BJ (cell line): ENCODE measurements around the gene CDC23. TPM values are rescaled to one million over a fixed set of nuclear protein-coding genes. Genes with fewer than 3 reads are reported as not detected.

ENCODE experiments used
- CTCF ChIA-PET: fragments of 350-600 bp; formaldehyde crosslinking; extraction: SDS; loops from one replicate; lab custom pipeline; 2021; ENCODE audit warnings: antibody characterized with exemption, inconsistent platforms; lab: Yijun Ruan, JAX
- POLR2A ChIA-PET: fragments of 300-600 bp; sonication (Branson Sonifier 250); formaldehyde crosslinking; extraction: SDS; loops from one replicate; lab custom pipeline; 2021; ENCODE audit warnings: antibody characterized with exemption; lab: Charles Lee
- DNase-seq: peaks from one replicate; pipeline ENCODE4 v3.0.0-alpha.2; 2011; ENCODE audit warnings: low read depth
- H3K27me3 ChIP-seq: 2 replicates; pipeline ENCODE4 v1.6.0; 2011; ENCODE audit warnings: low read length; ENCODE audit not compliant: control insufficient read depth, insufficient read depth
- H3K36me3 ChIP-seq: 2 replicates; pipeline ENCODE4 v1.5.1; 2011; ENCODE audit warnings: low read length; ENCODE audit not compliant: control insufficient read depth, insufficient read depth
- H3K4me3 ChIP-seq: 2 replicates; pipeline ENCODE4 v1.5.1; 2011; ENCODE audit warnings: low read depth, mild to moderate bottlenecking, control low read depth, low read length
- CTCF ChIP-seq: IDR thresholded peaks from 2 replicates; pipeline ENCODE4 v1.5.1; 2011; ENCODE audit warnings: low read depth, mild to moderate bottlenecking, control low read depth, inconsistent platforms, low read length, moderate library complexity; ENCODE audit not compliant: insufficient read depth
- polyA plus RNA-seq: library from polyadenylated mRNA; depleted of rRNA; stranded (reverse); fragments of >200 nt; gene quantifications from 2 replicates; pipeline ENCODE4 v1.2.3, GENCODE V29; 2011

Gene CDC23
- polyA plus RNA-seq, 1 experiment = 20.9 TPM

- POLR2A ChIA-PET = no interaction called here
Observed at GRCh38 chr5:138240650-138241385, 27.7 kb upstream of the CDC23 start.

GRCh38 chr5:138238034-138238433 is 24.9 kb upstream of the CDC23 start:
- H3K27me3 ChIP-seq = peaks cover 28% of the 10 kb centered on the region
- H3K36me3 ChIP-seq = no peaks in the 10 kb centered on the region
- no peak overlapping the region for H3K4me3 ChIP-seq
- ChIA-PET CTCF (interaction anchor here (1.4 kb wide), 1 partner anchor 14 kb away, joined by 3 read pairs; no protein-coding TSS in a partner anchor), POLR2A (no interaction called here)
- no peak for TF ChIP-seq CTCF
- no peak for DNase-seq

More at GRCh38 chr5:138240650-138241385, 27.7 kb upstream of the CDC23 start:
- CTCF ChIA-PET = interaction anchor here (0.5 to 2.7 kb wide), 3 partner anchors 9 to 42 kb away, joined by 4 to 15 read pairs (median 6); no protein-coding TSS in a partner anchor
- no peak for DNase-seq
- TF ChIP-seq CTCF = no peak
- Histone ChIP-seq H3K36me3 (no peaks in the 10 kb centered on the region), H3K27me3 (peaks cover 34% of the 10 kb centered on the region), H3K4me3 (no peak overlapping the region)

- Histone ChIP-seq H3K4me3 (no peak overlapping the region), H3K27me3 (peaks cover 6% of the 10 kb centered on the region), H3K36me3 (no peaks in the 10 kb centered on the region)
- CTCF ChIA-PET = interaction anchor here (0.7 to 6.4 kb wide), 3 partner anchors 9 to 197 kb away, joined by 3 to 39 read pairs (median 4); no protein-coding TSS in a partner anchor
- no peak for DNase-seq
- POLR2A ChIA-PET = no interaction called here
- no peak for TF ChIP-seq CTCF
Observed at GRCh38 chr5:138234651-138235050, 21.5 kb upstream of the CDC23 start.

- CTCF ChIA-PET = interaction anchor here (0.8 to 6.4 kb wide), 2 partner anchors 10 to 271 kb away, joined by 3 to 39 read pairs; no protein-coding TSS in a partner anchor
- Histone ChIP-seq H3K4me3 (no peak overlapping the region), H3K27me3 (peaks cover 6% of the 10 kb centered on the region), H3K36me3 (no peaks in the 10 kb centered on the region)
- no peak for DNase-seq
- no peak for TF ChIP-seq CTCF
- POLR2A ChIA-PET = no interaction called here
Observed at GRCh38 chr5:138233280-138233679, 20.2 kb upstream of the CDC23 start.

- Histone ChIP-seq H3K27me3 (peaks cover 1% of the 10 kb centered on the region; the same call in 1 of the 2 replicates), H3K4me3 (no peak overlapping the region), H3K36me3 (no peaks in the 10 kb centered on the region)
- CTCF ChIA-PET = interaction anchor here (1.8 to 6.4 kb wide), 2 partner anchors 7 to 11 kb away, joined by 15 to 39 read pairs; no protein-coding TSS in a partner anchor
- no peak for TF ChIP-seq CTCF
- DNase-seq = no peak
- POLR2A ChIA-PET = no interaction called here
Observed at GRCh38 chr5:138230981-138231589, 18.0 kb upstream of the CDC23 start.
